PC-3 (cell line): Measurements from ENCODE around the gene MAP7D3.

Source experiments
- EZH2 ChIP-seq: fragments of 300-600 bp; sonication (generic); IDR thresholded peaks from one replicate; pipeline ENCODE4 v1.6.1; 2017; ENCODE audit warnings: antibody characterized with exemption, mild to moderate bottlenecking, low read length; ENCODE audit not compliant: unreplicated experiment
- EZH2phosphoT487 ChIP-seq: fragments of 300-600 bp; sonication (generic); IDR thresholded peaks from 2 replicates; pipeline ENCODE4 v1.6.1; 2018; ENCODE audit warnings: mild to moderate bottlenecking, antibody characterized with exemption, low read length, borderline replicate concordance
- TF ChIP-seq, protein P1 (sequence below): fragments of 300-600 bp; sonication (generic); conservative IDR thresholded peaks from 2 replicates; pipeline ENCODE4 v1.5.1; 2017; ENCODE audit warnings: antibody characterized with exemption, low read depth, mild to moderate bottlenecking, low read length

GRCh38 chrX:136163689-136164088, 87.5 kb downstream of the MAP7D3 start:
- TF ChIP-seq, protein P1, sequence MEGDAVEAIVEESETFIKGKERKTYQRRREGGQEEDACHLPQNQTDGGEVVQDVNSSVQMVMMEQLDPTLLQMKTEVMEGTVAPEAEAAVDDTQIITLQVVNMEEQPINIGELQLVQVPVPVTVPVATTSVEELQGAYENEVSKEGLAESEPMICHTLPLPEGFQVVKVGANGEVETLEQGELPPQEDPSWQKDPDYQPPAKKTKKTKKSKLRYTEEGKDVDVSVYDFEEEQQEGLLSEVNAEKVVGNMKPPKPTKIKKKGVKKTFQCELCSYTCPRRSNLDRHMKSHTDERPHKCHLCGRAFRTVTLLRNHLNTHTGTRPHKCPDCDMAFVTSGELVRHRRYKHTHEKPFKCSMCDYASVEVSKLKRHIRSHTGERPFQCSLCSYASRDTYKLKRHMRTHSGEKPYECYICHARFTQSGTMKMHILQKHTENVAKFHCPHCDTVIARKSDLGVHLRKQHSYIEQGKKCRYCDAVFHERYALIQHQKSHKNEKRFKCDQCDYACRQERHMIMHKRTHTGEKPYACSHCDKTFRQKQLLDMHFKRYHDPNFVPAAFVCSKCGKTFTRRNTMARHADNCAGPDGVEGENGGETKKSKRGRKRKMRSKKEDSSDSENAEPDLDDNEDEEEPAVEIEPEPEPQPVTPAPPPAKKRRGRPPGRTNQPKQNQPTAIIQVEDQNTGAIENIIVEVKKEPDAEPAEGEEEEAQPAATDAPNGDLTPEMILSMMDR: no peak
- no peak for TF ChIP-seq EZH2
- no peak for TF ChIP-seq EZH2phosphoT487
